Keratinocyte (primary cell): Measurements from ENCODE around the gene DHX57.

Experiments
- CTCF ChIP-seq, 3 experiments: IDR thresholded peaks in 1 of 3; conservative IDR thresholded peaks in 1 of 3; optimal IDR thresholded peaks in 1 of 3; 2 replicates in 2 of 3; 3 replicates in 1 of 3; pipeline versions ENCODE3 to v1.5.1; 2011; ENCODE audit warnings: low read length in 3 of 3, mild to moderate bottlenecking in 3 of 3, moderate library complexity in 2 of 3, control low read depth in 1 of 3, inconsistent platforms in 1 of 3; ENCODE audit not compliant: insufficient read depth in 2 of 3; ENCODE audit errors: extremely low read depth in 1 of 3
- EZH2 ChIP-seq: IDR thresholded peaks from one replicate; pipeline ENCODE4 v1.6.1; 2012; ENCODE audit warnings: inconsistent platforms, mild to moderate bottlenecking, low read length, moderate library complexity

GRCh38 chr2:38825956-38826355 lies 49.8 kb downstream of the DHX57 start:
- TF ChIP-seq CTCF (optimal IDR thresholded peaks at IDR 0.05 in 1 of 3, IDR thresholded peaks at IDR 0.05 in 1 of 3, conservative IDR thresholded peaks at IDR 0.05 in 1 of 3; ENCODE audit: extremely low read depth in 1 of 3, insufficient read depth in 2 of 3, low read length in 3 of 3), result no peak
- TF ChIP-seq EZH2, result no peak
